VCaP (cell line): ENCODE measurements around the gene HYCC1.

Experiments
- H3K27ac ChIP-seq: fragments of 450-650 bp; 2 replicates; pipeline ENCODE4 v1.5.1; 2017
- CTCF ChIP-seq: fragments of 450-650 bp; conservative IDR thresholded peaks from 2 replicates; pipeline ENCODE4 v1.5.1; 2017; ENCODE audit warnings: mild to moderate bottlenecking, moderate library complexity

HYCC1 gene

GRCh38 chr7:23001610-23002009 lies 12.3 kb downstream of the HYCC1 start:
- H3K27ac ChIP-seq: no peak overlapping the region
- TF ChIP-seq CTCF: no peak

DNA sequence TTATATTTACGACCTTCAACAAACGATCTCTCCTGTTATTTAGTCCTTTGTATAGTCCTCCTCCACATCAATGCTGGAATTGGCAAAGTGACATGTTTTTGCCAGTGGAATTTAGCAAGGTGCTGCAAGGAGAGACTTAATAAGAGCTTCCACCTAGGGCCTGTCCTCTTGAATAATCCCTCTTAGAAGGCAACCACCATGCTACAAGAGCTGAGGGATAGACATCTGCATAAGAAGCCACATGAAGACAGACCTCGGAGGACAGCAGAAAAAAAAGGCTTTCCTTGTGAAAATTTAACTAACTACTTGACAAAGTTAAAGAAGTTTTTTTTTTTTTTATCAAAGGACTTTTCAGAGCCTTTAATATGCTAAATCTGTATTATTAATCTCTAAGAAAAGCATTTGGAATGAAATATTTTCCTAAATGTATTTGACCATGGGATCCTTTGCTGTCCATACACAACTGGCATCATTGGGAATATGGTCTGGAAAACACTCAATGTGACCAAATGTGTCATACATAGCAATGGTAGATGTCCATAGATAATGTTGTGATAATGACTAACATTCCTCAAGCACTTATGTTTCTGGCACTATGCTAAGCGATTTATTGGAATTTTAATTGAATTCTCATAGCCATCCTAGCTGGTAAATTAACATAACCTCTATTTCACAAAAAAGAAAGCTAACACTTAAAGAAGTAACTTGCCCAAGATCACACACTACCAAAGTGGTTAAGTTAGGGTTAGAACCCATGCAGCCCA lies 13.2 kb downstream of the HYCC1 start:
- TF ChIP-seq CTCF: no peak
- H3K27ac ChIP-seq: no peak overlapping the region

DNA sequence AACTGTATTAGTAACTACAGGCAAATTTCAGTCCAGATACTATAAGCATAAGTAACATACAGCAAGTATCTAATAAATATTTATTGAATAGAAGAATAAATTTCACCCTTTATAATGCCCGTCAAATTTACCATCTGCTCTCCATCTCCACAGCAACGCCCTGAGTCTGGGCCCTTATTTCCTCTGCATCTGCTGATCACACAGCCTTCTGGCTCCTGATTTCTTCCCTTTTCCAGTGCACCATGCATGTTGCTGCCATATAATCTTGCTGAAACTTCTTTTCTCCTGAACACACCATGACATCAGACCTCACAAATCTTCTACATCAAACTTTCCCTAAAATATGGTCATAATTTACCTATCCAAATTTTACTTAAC lies 15.4 kb downstream of the HYCC1 start:
- no peak overlapping the region for H3K27ac ChIP-seq
- TF ChIP-seq CTCF: no peak

GRCh38 chr7:22997871-22998518 lies 15.9 kb downstream of the HYCC1 start:
- H3K27ac ChIP-seq: no peak overlapping the region
- no peak for TF ChIP-seq CTCF

DNA sequence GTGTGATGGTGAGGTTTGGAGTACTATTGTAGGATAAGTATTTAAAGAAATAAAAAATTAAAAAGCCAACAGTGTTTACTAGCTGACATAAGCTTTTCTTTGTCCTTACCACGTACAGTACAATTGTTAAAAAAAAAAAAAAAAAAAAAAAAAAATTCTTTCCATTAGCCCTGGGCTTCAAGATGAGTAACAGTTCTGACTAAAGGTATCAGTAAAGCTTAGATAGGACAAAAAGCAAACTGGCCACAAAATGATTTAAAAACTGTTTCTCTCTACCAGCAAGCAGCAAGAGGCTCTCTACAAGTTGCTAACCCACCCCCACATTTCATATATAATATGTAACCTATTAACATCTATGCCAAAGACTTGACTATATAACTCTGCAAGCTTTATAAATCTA lies 17.5 kb downstream of the HYCC1 start:
- H3K27ac ChIP-seq: no peak overlapping the region
- no peak for TF ChIP-seq CTCF

DNA sequence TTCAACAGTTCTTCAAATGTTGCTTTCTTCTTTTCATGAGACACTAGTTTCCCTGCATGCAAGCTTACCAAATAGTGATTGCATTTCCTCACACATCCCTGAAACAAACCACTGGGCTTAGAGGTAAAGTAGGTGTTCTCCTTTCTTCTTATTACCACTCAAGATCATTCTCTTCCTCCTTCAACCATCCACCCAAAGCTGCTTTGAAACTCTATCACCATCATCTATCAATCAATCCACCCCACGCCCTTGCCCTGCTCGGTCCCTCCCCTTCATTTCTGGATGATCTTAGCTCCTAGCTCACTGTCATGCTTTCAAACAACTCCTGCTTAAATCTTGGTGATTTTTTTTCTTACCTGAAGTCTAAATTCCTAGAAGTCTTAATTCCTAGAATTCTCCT lies 18.9 kb downstream of the HYCC1 start:
- H3K27ac ChIP-seq: no peak overlapping the region
- no peak for TF ChIP-seq CTCF

- no peak for TF ChIP-seq CTCF
- no peak overlapping the region for H3K27ac ChIP-seq
Measured at GRCh38 chr7:22992874-22993840, 20.8 kb downstream of the HYCC1 start.
